ENCODE measurements around the gene FCHO2.

The FCHO2 gene

GRCh38 chr5:73045623-73046022 is 89.8 kb downstream of the FCHO2 start:
- H3K79me2 ChIP-seq (ENCODE audit: insufficient read depth, low read length): no peaks in the 10 kb centered on the region
- no peak overlapping the region for H3K27ac ChIP-seq (ENCODE audit: low read depth, low read length)
- no peaks in the 10 kb centered on the region for H3K36me3 ChIP-seq (ENCODE audit: low read length)
- H3K9ac ChIP-seq (ENCODE audit: low read length): no peak overlapping the region
- no peaks in the 10 kb centered on the region for H3K27me3 ChIP-seq (ENCODE audit: low read length)
- no peaks in the 10 kb centered on the region; the same call in 1 of the 2 replicates for H3K9me3 ChIP-seq (ENCODE audit: insufficient read depth, low read length)
- TF ChIP-seq EZH2phosphoT487 (conservative IDR thresholded peaks at IDR 0.05; ENCODE audit: low read length) (no peak), CTCF (IDR thresholded peaks at IDR 0.05; ENCODE audit: insufficient read depth, low read length, poor library complexity, severe bottlenecking) (no peak)
- H3K9me2 ChIP-seq (replicated peaks; ENCODE audit: insufficient read depth, low read length): no peaks in the 10 kb centered on the region
- H3K4me2 ChIP-seq (ENCODE audit: low read depth, low read length, poor library complexity, severe bottlenecking): no peak overlapping the region
- H3K4me3 ChIP-seq (ENCODE audit: insufficient read depth, low read length, poor library complexity, severe bottlenecking): no peak overlapping the region
- no peaks in the 10 kb centered on the region for H3F3A ChIP-seq (ENCODE audit: insufficient read depth)
- no peak overlapping the region for H2AFZ ChIP-seq (ENCODE audit: low read depth, low read length, severe bottlenecking)
- H4K20me1 ChIP-seq (ENCODE audit: low read depth, low read length): no peaks in the 10 kb centered on the region

- no peak overlapping the region for H3K9ac ChIP-seq (ENCODE audit: low read length)
- H3K4me2 ChIP-seq (ENCODE audit: low read depth, low read length, poor library complexity, severe bottlenecking): no peak overlapping the region
- no peaks in the 10 kb centered on the region for H3K36me3 ChIP-seq (ENCODE audit: low read length)
- H3K4me3 ChIP-seq (ENCODE audit: insufficient read depth, low read length, poor library complexity, severe bottlenecking): no peak overlapping the region
- H4K20me1 ChIP-seq (ENCODE audit: low read depth, low read length): no peaks in the 10 kb centered on the region; the same call in 1 of the 2 replicates
- no peaks in the 10 kb centered on the region for H3K79me2 ChIP-seq (ENCODE audit: insufficient read depth, low read length)
- no peaks in the 10 kb centered on the region for H3K9me3 ChIP-seq (ENCODE audit: insufficient read depth, low read length)
- TF ChIP-seq CTCF (IDR thresholded peaks at IDR 0.05; ENCODE audit: insufficient read depth, low read length, poor library complexity, severe bottlenecking) (no peak), EZH2phosphoT487 (conservative IDR thresholded peaks at IDR 0.05; ENCODE audit: low read length) (no peak)
- H3K9me2 ChIP-seq (replicated peaks; ENCODE audit: insufficient read depth, low read length): no peaks in the 10 kb centered on the region
- H3K27ac ChIP-seq (ENCODE audit: low read depth, low read length): no peak overlapping the region
- no peaks in the 10 kb centered on the region for H3K27me3 ChIP-seq (ENCODE audit: low read length)
- H3F3A ChIP-seq (ENCODE audit: insufficient read depth): 0 out of 2 replicates have a peak, but pooled peaks cover 3% of the 10 kb centered on the region
- no peak overlapping the region for H2AFZ ChIP-seq (ENCODE audit: low read depth, low read length, severe bottlenecking)
These were observed 105.8 kb downstream of the FCHO2 start for GRCh38 chr5:73061593-73061992.

GRCh38 chr5:73066466-73066865 is 110.6 kb downstream of the FCHO2 start:
- Histone ChIP-seq H3K9ac (ENCODE audit: low read length) (no peak overlapping the region), H3K79me2 (ENCODE audit: insufficient read depth, low read length) (no peaks in the 10 kb centered on the region), H3K27ac (ENCODE audit: low read depth, low read length) (no peak overlapping the region), H3K9me2 (replicated peaks; ENCODE audit: insufficient read depth, low read length) (no peaks in the 10 kb centered on the region), H3K27me3 (ENCODE audit: low read length) (no peaks in the 10 kb centered on the region), H3K36me3 (ENCODE audit: low read length) (no peaks in the 10 kb centered on the region), H2AFZ (ENCODE audit: low read depth, low read length, severe bottlenecking) (no peak overlapping the region), H3F3A (ENCODE audit: insufficient read depth) (no peaks in the 10 kb centered on the region), H3K9me3 (ENCODE audit: insufficient read depth, low read length) (no peaks in the 10 kb centered on the region), H3K4me2 (ENCODE audit: low read depth, low read length, poor library complexity, severe bottlenecking) (no peak overlapping the region), H4K20me1 (ENCODE audit: low read depth, low read length) (no peaks in the 10 kb centered on the region), H3K4me3 (ENCODE audit: insufficient read depth, low read length, poor library complexity, severe bottlenecking) (no peak overlapping the region)
- TF ChIP-seq CTCF (IDR thresholded peaks at IDR 0.05; ENCODE audit: insufficient read depth, low read length, poor library complexity, severe bottlenecking): no peak
- TF ChIP-seq EZH2phosphoT487 (conservative IDR thresholded peaks at IDR 0.05; ENCODE audit: low read length): no peak

Measured in SU-DHL-6 (cell line).